Naive thymus-derived CD4-positive, alpha-beta T cell (primary cell): ENCODE measurements around the gene SQSTM1. TPM values are rescaled to one million over a fixed set of nuclear protein-coding genes. Genes with fewer than 3 reads are reported as not detected.
A peak's percentile ranks its signal among the peaks of the same experiment; 100 is the strongest.

ENCODE experiments used
- ATAC-seq: fragments of 150-1000 bp; cut with Tn5 transposase; 2 replicates; pipeline ENCODE4 v1.10.0; 2021; ENCODE audit warnings: mild to moderate bottlenecking, moderate library complexity
- CTCF ChIA-PET: fragments of 350-600 bp; sonication (Branson Sonifier 250); formaldehyde crosslinking; loops from one replicate; lab custom pipeline; 2021; ENCODE audit warnings: antibody characterized with exemption; lab: Charles Lee
- POLR2A ChIA-PET: fragments of 350-600 bp; sonication (Branson Sonifier 250); formaldehyde crosslinking; loops from one replicate; lab custom pipeline; 2021; ENCODE audit warnings: antibody characterized with exemption, inconsistent platforms; lab: Charles Lee
- DNase-seq, 9 donors: peaks; one replicate each; pipeline versions ENCODE4 v3.0.0 to v3.0.0-alpha.2; 2020 to 2022; ENCODE audit warnings: mixed read lengths in 1 of 9
- H3K27ac ChIP-seq: one replicate; pipeline ENCODE4 v1.7.0; 2013; ENCODE audit warnings: mild to moderate bottlenecking, low read depth, low read length, moderate library complexity
- H3K27me3 ChIP-seq, 2 donors: one replicate each; pipeline ENCODE4 v1.7.0; 2013; ENCODE audit warnings: low read length in 2 of 2, mild to moderate bottlenecking in 2 of 2, moderate library complexity in 2 of 2; ENCODE audit not compliant: control insufficient read depth in 2 of 2, insufficient read depth in 2 of 2
- H3K36me3 ChIP-seq, 3 experiments: 1 replicate in 2 of 3; 2 replicates in 1 of 3; pipeline ENCODE4 v1.7.0; 2013; ENCODE audit warnings: low read length in 3 of 3, mild to moderate bottlenecking in 3 of 3, moderate library complexity in 1 of 3; ENCODE audit not compliant: insufficient read depth in 3 of 3, control insufficient read depth in 2 of 3
- H3K4me1 ChIP-seq, 2 donors: one replicate each; pipeline ENCODE4 v1.7.0; 2013; ENCODE audit warnings: low read length in 2 of 2, mild to moderate bottlenecking in 2 of 2, moderate library complexity in 1 of 2; ENCODE audit not compliant: control insufficient read depth in 2 of 2, insufficient read depth in 2 of 2
- H3K4me3 ChIP-seq: 2 replicates; pipeline ENCODE4 v1.7.0; 2013; ENCODE audit warnings: mild to moderate bottlenecking, low read length
- H3K9me3 ChIP-seq, 3 experiments: 1 replicate in 2 of 3; 2 replicates in 1 of 3; pipeline ENCODE4 v1.7.0; 2013; ENCODE audit warnings: low read length in 3 of 3; ENCODE audit not compliant: control insufficient read depth in 2 of 3
- H3K27ac Mint-ChIP-seq, 9 donors: one replicate each; pipeline ENCODE4 v1.8.0; 2020 to 2022; ENCODE audit warnings: mixed read lengths in 9 of 9, mild to moderate bottlenecking in 8 of 9, moderate library complexity in 5 of 9, inconsistent platforms in 2 of 9
- H3K27me3 Mint-ChIP-seq, 5 donors: one replicate each; pipeline ENCODE4 v1.8.0; 2021 to 2022; ENCODE audit warnings: mixed read lengths in 5 of 5, mild to moderate bottlenecking in 1 of 5
- H3K36me3 Mint-ChIP-seq, 5 donors: one replicate each; pipeline ENCODE4 v1.8.0; 2020 to 2022; ENCODE audit warnings: mixed read lengths in 5 of 5, mild to moderate bottlenecking in 3 of 5, inconsistent platforms in 1 of 5
- H3K4me1 Mint-ChIP-seq, 7 donors: one replicate each; pipeline ENCODE4 v1.8.0; 2020 to 2022; ENCODE audit warnings: mixed read lengths in 7 of 7, mild to moderate bottlenecking in 3 of 7, inconsistent platforms in 1 of 7
- H3K4me3 Mint-ChIP-seq, 10 donors: one replicate each; pipeline ENCODE4 v1.8.0; 2020 to 2022; ENCODE audit warnings: mild to moderate bottlenecking in 10 of 10, mixed read lengths in 10 of 10, moderate library complexity in 6 of 10, inconsistent platforms in 2 of 10
- H3K9me3 Mint-ChIP-seq, 11 donors: one replicate each; pipeline ENCODE4 v1.8.0; 2020 to 2022; ENCODE audit warnings: mixed read lengths in 11 of 11, mild to moderate bottlenecking in 4 of 11, inconsistent platforms in 1 of 11, moderate library complexity in 1 of 11
- intact Hi-C, 2 donors: fragments of 100-400 bp; cut with micrococcal nuclease; formaldehyde crosslinking; loops; one replicate each; pipeline ENCODE4 v1.15.1; 2023
- polyA plus RNA-seq, 2 donors: library from polyadenylated mRNA; unstranded; fragments of 300-500 nt; fragmentation: Illumina TruSeq; gene quantifications; one replicate each; pipeline ENCODE4 v1.2.3, GENCODE V29; 2021
- total RNA-seq, 6 experiments: library from RNA in 5 of 6; stranded (reverse) in 5 of 6; gene quantifications; 1 replicate in 5 of 6; 2 replicates in 1 of 6; pipeline ENCODE4 v1.2.3 and lab custom pipeline; 2021 to 2026

Gene SQSTM1
- total and polyA plus RNA-seq, 7 experiments from 2014 or later, result 129 to 309 (median 222) TPM

DNA sequence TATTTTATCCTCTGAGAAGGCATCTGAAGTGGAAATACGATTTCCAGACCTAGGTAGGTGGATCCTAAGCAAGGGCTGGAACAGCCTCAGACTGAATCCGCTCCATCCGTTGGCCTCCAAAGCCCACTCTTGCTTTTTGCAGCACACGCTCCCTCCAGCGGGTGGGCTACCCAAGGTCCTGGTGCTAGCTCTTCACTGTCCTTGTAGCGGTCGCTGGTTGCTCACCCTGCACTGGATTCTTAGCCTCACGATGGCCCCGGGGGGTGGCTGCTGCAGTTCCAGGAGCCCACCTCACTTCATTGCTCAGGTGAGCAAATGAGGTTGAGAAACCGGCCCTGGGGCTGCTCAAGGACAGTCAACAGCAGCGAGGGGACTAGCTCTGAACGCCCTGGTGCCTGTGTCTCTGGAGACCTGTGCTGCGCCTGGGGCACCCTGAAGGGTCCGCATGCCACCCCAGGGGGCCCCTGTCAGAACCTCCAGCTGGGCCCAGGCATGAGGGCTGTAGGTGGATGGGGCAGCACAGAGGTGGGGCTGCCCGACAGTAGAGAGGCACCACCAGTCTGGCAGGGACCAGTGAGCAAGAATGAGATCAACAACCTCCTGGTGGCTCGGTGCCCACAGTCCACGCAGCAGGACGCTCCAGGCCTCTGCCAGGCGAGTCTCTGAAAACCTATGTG lies 18.4 kb upstream of the SQSTM1 start:
- no peaks in the 10 kb centered on the region for H3K27me3 Mint-ChIP-seq
- H3K4me3 ChIP-seq, result no peak overlapping the region
- H3K9me3 Mint-ChIP-seq, result no peaks in the 10 kb centered on the region
- H3K4me1 Mint-ChIP-seq, result peaks cover 28 to 37% (median 32%) of the 10 kb centered on the region in 7 donors
- DNase-seq (no peak), ATAC-seq (no peak)
- no peaks in the 10 kb centered on the region for H3K27me3 ChIP-seq
- H3K4me1 ChIP-seq, result peaks cover 19 to 26% of the 10 kb centered on the region in 2 donors
- intact Hi-C loops, result loop anchor here (1.0 to 5.0 kb wide), 7 partner anchors 18 to 288 kb away; partner anchors contain the start of genes MRNIP (in 2 of the 2), RNF130 (in 2 of the 2), TBC1D9B (in 2 of the 2) and SQSTM1 (in 1 of the 2)
- CTCF ChIA-PET, result interaction anchor here (0.5 to 2.2 kb wide), 16 partner anchors 15 to 285 kb away, joined by 3 to 10 read pairs (median 4); partner anchors contain the start of genes SQSTM1 and TBC1D9B
- H3K36me3 ChIP-seq, result peaks cover 0 to 24% (median 0%) of the 10 kb centered on the region in 3 experiments
- H3K27ac ChIP-seq, result no peak overlapping the region
- H3K27ac Mint-ChIP-seq, result peak overlapping the region in 7 of 9 donors; percentile 16 to 88 (median 60)
- POLR2A ChIA-PET, result interaction anchor here (0.5 to 7.9 kb wide), 9 partner anchors 8 to 106 kb away, joined by 3 to 136 read pairs (median 4); partner anchors contain the start of genes MRNIP and SQSTM1
- peaks cover 0 to 9% (median 3%) of the 10 kb centered on the region in 5 donors for H3K36me3 Mint-ChIP-seq
- H3K9me3 ChIP-seq, result no peaks in the 10 kb centered on the region
- H3K4me3 Mint-ChIP-seq, result peak overlapping the region in 4 of 10 donors; percentile 18 to 38 (median 26)

DNA sequence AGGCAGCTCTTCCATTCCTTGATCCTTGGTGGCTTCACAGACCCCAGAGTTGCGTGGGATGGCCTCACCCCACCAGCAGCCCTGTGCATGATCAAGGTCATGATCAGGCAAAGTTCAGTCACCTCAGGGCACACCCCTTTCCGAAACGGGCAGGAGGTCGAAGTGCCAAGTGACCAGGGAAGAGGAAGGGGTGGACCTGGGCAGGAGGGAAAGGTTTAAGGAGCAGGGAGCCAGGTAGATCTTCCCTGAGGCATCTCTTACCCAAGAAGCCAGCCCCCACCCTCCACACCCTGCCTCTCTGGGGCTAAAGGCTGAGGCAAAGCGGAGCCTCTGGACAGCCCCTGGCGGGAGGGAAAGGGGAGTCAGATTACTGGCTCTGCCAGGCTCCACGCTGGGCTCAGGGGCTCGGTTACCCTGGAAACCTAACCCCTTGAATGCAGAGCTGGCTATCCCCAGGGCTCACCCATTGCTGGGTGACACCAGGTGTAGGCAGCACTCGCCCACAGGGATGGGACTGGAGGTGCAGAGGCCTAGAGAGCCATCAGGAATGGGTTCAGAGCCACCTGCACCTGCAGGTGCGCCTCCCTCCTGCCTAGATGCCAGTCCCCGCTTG lies 17.6 kb upstream of the SQSTM1 start:
- H3K36me3 Mint-ChIP-seq, result peaks cover 0 to 7% (median 3%) of the 10 kb centered on the region in 5 donors
- no peaks in the 10 kb centered on the region for H3K27me3 ChIP-seq
- peak overlapping the region in 8 of 9 donors; percentile 14 to 88 (median 54) for H3K27ac Mint-ChIP-seq
- H3K4me1 ChIP-seq, result peaks cover 19 to 26% of the 10 kb centered on the region in 2 donors
- no peaks in the 10 kb centered on the region for H3K9me3 ChIP-seq
- POLR2A ChIA-PET, result interaction anchor here (0.6 to 7.9 kb wide), 9 partner anchors 8 to 251 kb away, joined by 3 to 136 read pairs (median 4); partner anchors contain the start of genes HNRNPH1 and SQSTM1
- H3K4me3 Mint-ChIP-seq, result peak overlapping the region in 5 of 10 donors; percentile 10 to 87 (median 76)
- H3K4me3 ChIP-seq, result no peak overlapping the region
- H3K36me3 ChIP-seq, result peaks cover 0 to 23% (median 0%) of the 10 kb centered on the region in 3 experiments
- intact Hi-C loops, result loop anchor here (1.0 to 5.0 kb wide), 7 partner anchors 17 to 287 kb away; partner anchors contain the start of genes MRNIP (in 2 of the 2), RNF130 (in 2 of the 2), TBC1D9B (in 2 of the 2) and SQSTM1 (in 1 of the 2)
- no peak for ATAC-seq
- no peak for DNase-seq
- H3K27me3 Mint-ChIP-seq, result no peaks in the 10 kb centered on the region
- CTCF ChIA-PET, result interaction anchor here (0.6 to 2.2 kb wide), 8 partner anchors 17 to 285 kb away, joined by 3 to 10 read pairs (median 5); partner anchors contain the start of genes SQSTM1 and TBC1D9B
- peak overlapping the region; percentile 47 for H3K27ac ChIP-seq
- no peaks in the 10 kb centered on the region for H3K9me3 Mint-ChIP-seq
- H3K4me1 Mint-ChIP-seq, result peaks cover 30 to 38% (median 33%) of the 10 kb centered on the region in 7 donors

DNA sequence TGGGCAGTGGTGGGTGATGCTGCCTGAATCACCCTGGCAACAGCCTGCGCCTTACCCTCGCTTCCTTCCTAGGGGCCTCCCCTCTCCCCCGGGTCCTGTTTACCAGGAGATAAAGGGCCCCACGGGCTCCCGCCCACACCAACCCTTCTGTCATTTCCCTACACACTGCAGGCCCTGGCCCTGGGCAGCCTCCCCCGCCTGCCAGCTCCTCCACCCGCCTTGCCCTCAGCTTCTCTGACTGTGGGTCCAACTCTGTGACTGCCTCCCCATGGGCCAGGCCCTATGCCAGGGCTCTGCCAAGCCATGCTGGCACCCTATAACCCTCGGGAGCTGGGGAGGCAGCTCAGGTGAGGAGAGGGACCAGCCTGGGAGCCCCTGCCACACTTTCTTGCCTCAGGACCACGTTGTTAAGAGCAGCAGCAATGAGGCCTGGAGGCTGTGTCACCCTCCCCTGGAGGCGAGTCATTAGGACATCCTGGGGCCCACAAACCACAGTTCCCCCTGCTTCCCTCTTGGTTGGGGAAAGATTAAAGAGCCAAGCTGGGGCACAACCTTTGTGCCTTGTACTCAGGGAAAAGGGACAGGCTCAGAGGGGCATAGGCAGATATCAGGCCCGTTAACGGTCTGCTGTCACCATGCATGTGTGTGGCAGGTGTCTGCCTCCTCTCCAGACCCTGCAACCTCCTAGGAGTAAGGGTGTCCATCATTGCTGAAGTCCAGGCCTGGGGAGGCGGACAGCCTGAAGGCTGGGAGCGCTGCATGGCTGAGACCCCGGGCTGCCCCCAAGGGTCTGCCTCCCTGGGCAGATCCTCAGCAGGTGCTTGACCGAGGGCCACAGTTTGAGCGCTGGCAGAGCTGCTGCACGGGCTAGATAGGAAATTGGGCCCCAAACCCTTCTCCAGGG lies 16.8 kb upstream of the SQSTM1 start:
- intact Hi-C loops, result loop anchor here (2.0 to 5.0 kb wide), 3 partner anchors 33 to 268 kb away; partner anchors contain the start of genes RNF130 (in 2 of the 2) and TBC1D9B (in 1 of the 2)
- ATAC-seq (peak; percentile 12), DNase-seq (peak in 2 of 9 donors; percentile 30 to 71)
- H3K9me3 Mint-ChIP-seq, result no peaks in the 10 kb centered on the region
- no peaks in the 10 kb centered on the region for H3K27me3 ChIP-seq
- H3K4me3 Mint-ChIP-seq, result peak overlapping the region; percentile 76 to 93 (median 87)
- H3K4me1 ChIP-seq, result peaks cover 19 to 26% of the 10 kb centered on the region in 2 donors
- H3K36me3 Mint-ChIP-seq, result peaks cover 0 to 7% (median 3%) of the 10 kb centered on the region in 5 donors
- peaks cover 0 to 14% (median 0%) of the 10 kb centered on the region in 3 experiments for H3K36me3 ChIP-seq
- ChIA-PET CTCF (interaction anchor here (0.7 kb wide), 1 partner anchor 103 kb away, joined by 3 read pairs; no protein-coding TSS in a partner anchor), POLR2A (interaction anchor here (0.6 to 7.9 kb wide), 5 partner anchors 9 to 252 kb away, joined by 4 to 136 read pairs (median 6); partner anchors contain the start of genes HNRNPH1 and SQSTM1)
- H3K4me3 ChIP-seq, result no peak overlapping the region
- H3K27me3 Mint-ChIP-seq, result no peaks in the 10 kb centered on the region
- H3K27ac ChIP-seq, result peak overlapping the region; percentile 47
- H3K9me3 ChIP-seq, result no peaks in the 10 kb centered on the region
- peaks cover 31 to 41% (median 34%) of the 10 kb centered on the region in 7 donors for H3K4me1 Mint-ChIP-seq
- peak overlapping the region; percentile 12 to 88 (median 83) for H3K27ac Mint-ChIP-seq

GRCh38 chr5:179804555-179804947 lies 16.2 kb upstream of the SQSTM1 start:
- H3K4me1 Mint-ChIP-seq, result peaks cover 27 to 41% (median 34%) of the 10 kb centered on the region in 7 donors
- no peaks in the 10 kb centered on the region for H3K9me3 Mint-ChIP-seq
- H3K27me3 Mint-ChIP-seq, result no peaks in the 10 kb centered on the region
- no peaks in the 10 kb centered on the region for H3K9me3 ChIP-seq
- H3K4me3 ChIP-seq, result peak overlapping the region; percentile 35
- ChIA-PET POLR2A (interaction anchor here (1.2 to 7.9 kb wide), 3 partner anchors 15 to 181 kb away, joined by 4 to 136 read pairs (median 7); partner anchors contain the start of genes HNRNPH1 and SQSTM1), CTCF (no interaction called here)
- peak overlapping the region; percentile 76 to 93 (median 87) for H3K4me3 Mint-ChIP-seq
- peaks cover 0 to 8% (median 0%) of the 10 kb centered on the region in 3 experiments for H3K36me3 ChIP-seq
- H3K4me1 ChIP-seq, result peaks cover 19 to 26% of the 10 kb centered on the region in 2 donors
- DNase-seq (no peak), ATAC-seq (no peak)
- no peaks in the 10 kb centered on the region for H3K27me3 ChIP-seq
- peak overlapping the region; percentile 73 for H3K27ac ChIP-seq
- intact Hi-C loops, result loop anchor here (5.0 kb wide), 1 partner anchor 268 kb away; the partner anchor contains the start of gene RNF130 (in 2 of the 2)
- H3K27ac Mint-ChIP-seq, result peak overlapping the region in 8 of 9 donors; percentile 79 to 91 (median 88)
- H3K36me3 Mint-ChIP-seq, result peaks cover 0 to 3% (median 0%) of the 10 kb centered on the region in 5 donors

DNA sequence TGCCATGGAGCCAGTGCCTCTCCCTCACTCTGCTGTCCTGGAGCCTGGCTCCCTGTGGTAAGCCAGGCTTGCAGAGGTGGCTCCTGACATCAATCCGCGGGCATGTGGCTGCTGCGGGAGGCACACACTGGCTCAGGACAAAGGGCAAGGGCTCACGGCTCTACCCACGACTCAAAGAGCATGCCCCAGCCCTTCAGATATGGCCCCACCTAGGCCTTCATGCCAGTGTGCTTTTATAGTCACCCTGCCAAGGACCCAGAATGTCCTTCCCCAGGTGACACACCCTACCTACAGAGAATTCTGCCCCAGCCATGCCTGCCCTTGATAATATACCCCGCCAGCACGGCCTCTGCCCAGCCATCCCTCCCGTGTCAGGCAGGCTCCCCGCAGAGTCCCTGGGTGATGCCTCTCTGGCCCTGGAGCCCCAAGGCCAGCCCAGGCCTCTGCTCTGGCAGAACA lies 15.6 kb upstream of the SQSTM1 start:
- Mint-ChIP-seq H3K36me3 (peaks cover 0 to 3% (median 0%) of the 10 kb centered on the region in 5 donors), H3K4me3 (peak overlapping the region; percentile 76 to 93 (median 87)), H3K27me3 (no peaks in the 10 kb centered on the region), H3K27ac (peak overlapping the region; percentile 79 to 93 (median 88)), H3K4me1 (peaks cover 25 to 41% (median 34%) of the 10 kb centered on the region in 7 donors), H3K9me3 (no peaks in the 10 kb centered on the region)
- Histone ChIP-seq H3K4me1 (peaks cover 19 to 26% of the 10 kb centered on the region in 2 donors), H3K27ac (peak overlapping the region; percentile 73), H3K9me3 (no peaks in the 10 kb centered on the region), H3K36me3 (peaks cover 0 to 2% (median 0%) of the 10 kb centered on the region in 3 experiments), H3K27me3 (no peaks in the 10 kb centered on the region), H3K4me3 (peak overlapping the region; percentile 35)
- ChIA-PET POLR2A (interaction anchor here (1.2 to 7.9 kb wide), 5 partner anchors 8 to 254 kb away, joined by 3 to 136 read pairs (median 6); partner anchors contain the start of genes HNRNPH1, LTC4S, RUFY1 and SQSTM1), CTCF (no interaction called here)
- intact Hi-C loops, result loop anchor here in 1 of 2 donors (1.0 kb wide), 1 partner anchor 9 kb away; no protein-coding TSS in a partner anchor
- ATAC-seq, result no peak
- no peak for DNase-seq
